Uterus (tissue), 2 donors: Measurements from ENCODE around the gene PRR23C.

ENCODE experiments used
- CTCF ChIP-seq, 4 experiments: fragments of 200-600 bp in 2 of 4; fragments of 450-650 bp in 2 of 4; sonication (generic) in 2 of 4; IDR thresholded peaks; one replicate each; pipeline ENCODE4 v1.5.1; 2016 to 2019; ENCODE audit warnings: antibody characterized with exemption in 4 of 4, mild to moderate bottlenecking in 2 of 4, moderate library complexity in 1 of 4
- POLR2A ChIP-seq, 2 donors: fragments of 450-650 bp; IDR thresholded peaks; one replicate each; pipeline ENCODE4 v1.6.1; 2016; ENCODE audit warnings: antibody characterized with exemption in 2 of 2, mild to moderate bottlenecking in 1 of 2, moderate library complexity in 1 of 2

- TF ChIP-seq CTCF (IDR thresholded peaks at IDR 0.05): no peak
- TF ChIP-seq POLR2A (IDR thresholded peaks at IDR 0.05): no peak
Observed at GRCh38 chr3:139006051-139006716, 38.5 kb downstream of the PRR23C start, which contains the start of gene PRR23A.
